HuH-7 (cell line): Measurements from ENCODE around the gene SULT1C4.

Experiments used
- DNase-seq: peaks from one replicate; pipeline ENCODE4 v3.0.0; 2011; ENCODE audit warnings: low spot score

Gene SULT1C4

DNA sequence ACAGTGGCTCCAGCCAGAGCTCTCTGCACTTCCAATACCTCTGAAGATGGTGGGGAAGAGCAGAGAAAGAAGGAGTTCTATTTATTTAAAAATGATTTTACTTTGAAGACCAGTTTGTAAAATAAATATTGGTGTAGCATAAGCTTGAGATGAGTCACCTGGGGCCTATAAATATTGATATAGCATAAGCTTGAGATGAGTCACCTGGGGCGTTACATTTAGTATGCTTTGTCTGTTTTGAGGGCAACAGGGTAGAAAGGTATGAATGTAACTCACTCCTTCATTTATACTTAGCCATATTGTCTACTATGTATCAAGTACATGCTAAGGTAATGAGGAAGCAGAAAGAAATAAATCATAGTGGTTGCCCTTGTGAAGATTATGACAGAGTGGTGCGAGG lies 7.7 kb upstream of the SULT1C4 start:
- no peak for DNase-seq

DNA sequence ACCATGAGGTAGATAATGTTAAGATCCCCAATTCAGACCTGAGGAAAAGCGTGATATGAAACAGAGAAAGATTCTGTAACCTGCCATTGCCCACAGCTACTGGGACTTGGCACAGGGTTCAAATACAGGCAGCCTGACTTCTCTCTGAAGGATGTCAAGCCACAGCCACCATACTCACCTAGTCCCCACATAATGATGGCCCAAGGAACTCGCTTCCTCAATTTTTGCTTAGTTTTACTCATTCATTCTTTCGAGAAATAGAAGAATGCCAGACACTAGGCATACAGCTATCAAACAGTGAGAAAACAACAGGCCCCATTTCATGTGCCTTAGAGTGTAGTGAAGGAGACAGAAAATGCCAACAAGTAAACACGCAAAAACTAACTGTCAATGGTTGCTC lies 980 bp upstream of the SULT1C4 start:
- no peak for DNase-seq

DNA sequence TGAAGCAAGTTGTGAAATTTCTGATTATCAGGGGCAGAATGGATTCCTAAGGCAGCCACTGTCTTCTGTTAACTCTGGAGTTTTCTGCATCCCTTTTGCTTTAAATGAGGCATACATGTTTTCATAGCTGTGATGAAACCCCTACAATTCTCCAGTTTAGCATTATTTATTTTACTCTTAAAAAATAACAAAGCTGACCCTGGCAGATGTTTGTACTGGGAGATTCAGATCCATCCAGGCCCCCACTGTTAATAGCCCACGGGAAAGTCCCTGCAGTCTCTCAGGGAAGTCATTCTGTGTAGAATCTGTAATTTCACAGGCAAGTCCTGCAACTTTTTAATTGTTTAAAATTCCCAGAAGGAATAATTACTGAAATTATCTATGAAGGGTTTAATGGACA lies 353 bp upstream of the SULT1C4 start:
- DNase-seq = no peak

GRCh38 chr2:108378851-108379250 lies 1.1 kb downstream of the SULT1C4 start:
- DNase-seq = no peak

DNA sequence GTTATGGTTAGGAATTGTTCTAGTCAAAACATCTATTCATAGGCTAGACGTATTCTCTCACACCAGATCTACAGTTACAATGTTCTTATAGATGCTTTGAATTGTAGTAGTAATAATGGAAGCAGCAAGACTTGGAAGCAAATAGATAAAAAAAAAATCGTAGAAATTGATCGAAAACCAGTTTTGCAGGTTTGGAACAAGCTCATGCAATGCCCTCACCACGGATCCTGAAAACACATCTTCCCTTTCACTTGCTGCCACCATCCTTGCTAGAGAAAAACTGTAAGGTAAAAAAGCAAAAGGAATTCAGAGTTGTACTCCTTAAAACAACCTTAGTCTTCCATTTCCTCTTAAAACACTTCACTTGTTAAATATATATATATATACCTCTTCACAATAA lies 4.4 kb downstream of the SULT1C4 start:
- DNase-seq = no peak

DNA sequence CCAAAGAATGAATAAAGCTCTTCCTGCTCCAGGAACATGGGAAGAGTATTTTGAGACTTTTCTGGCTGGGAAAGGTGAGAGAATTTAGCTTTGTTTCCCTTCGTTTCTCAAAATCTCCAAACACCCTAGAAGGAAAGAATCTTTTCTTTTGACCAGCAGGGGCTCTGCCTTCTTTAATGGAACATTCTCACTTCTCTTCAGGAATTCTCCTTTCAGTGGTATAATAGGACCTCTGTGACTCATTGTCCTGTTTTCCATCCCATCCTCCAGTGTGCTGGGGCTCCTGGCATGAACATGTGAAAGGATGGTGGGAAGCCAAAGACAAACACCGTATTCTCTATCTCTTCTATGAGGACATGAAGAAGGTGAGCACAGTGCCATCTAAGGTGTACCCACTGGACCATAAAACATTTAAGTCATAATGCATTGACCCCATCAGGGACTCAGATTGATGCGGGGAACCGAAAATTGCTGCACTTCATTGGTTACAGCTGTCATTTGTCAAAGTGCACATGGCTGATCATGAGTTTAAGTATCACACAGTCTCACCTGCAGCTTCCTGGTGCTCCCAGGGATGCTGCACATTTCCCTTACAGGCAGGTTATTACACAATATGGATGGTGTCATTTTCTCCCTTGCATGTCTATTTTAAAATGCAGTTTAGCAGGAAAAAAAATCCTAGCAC lies 5.5 kb downstream of the SULT1C4 start:
- no peak for DNase-seq

- DNase-seq = no peak
Observed at GRCh38 chr2:108384662-108385393, 7.1 kb downstream of the SULT1C4 start.

GRCh38 chr2:108385411-108386071 lies 7.8 kb downstream of the SULT1C4 start:
- peak; percentile 18 for DNase-seq

GRCh38 chr2:108388045-108388444 lies 10.3 kb downstream of the SULT1C4 start:
- DNase-seq = no peak

DNA sequence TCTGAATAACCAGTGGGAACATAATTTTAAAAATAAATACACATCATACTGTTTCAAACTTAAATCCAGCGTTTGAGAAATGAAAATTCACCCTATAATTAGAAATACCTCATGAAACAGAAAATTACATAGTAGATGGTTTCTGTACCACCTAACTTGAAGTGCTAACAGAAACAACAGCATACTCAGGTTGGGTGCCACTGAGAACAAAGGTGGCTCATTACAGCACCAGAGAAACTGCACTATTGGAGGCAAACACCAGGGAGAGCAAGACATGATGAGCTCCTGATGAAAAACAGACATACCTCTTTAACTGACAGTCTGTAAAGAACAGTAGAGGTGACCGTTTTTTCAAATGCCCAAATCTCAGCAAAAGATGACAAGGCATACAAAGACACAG lies 12.6 kb downstream of the SULT1C4 start:
- no peak for DNase-seq

GRCh38 chr2:108392029-108392428 lies 14.3 kb downstream of the SULT1C4 start:
- no peak for DNase-seq

GRCh38 chr2:108393197-108393596 lies 15.4 kb downstream of the SULT1C4 start:
- no peak for DNase-seq

GRCh38 chr2:108395155-108395554 lies 17.4 kb downstream of the SULT1C4 start:
- no peak for DNase-seq

GRCh38 chr2:108396845-108397244 lies 19.1 kb downstream of the SULT1C4 start:
- DNase-seq = no peak

DNA sequence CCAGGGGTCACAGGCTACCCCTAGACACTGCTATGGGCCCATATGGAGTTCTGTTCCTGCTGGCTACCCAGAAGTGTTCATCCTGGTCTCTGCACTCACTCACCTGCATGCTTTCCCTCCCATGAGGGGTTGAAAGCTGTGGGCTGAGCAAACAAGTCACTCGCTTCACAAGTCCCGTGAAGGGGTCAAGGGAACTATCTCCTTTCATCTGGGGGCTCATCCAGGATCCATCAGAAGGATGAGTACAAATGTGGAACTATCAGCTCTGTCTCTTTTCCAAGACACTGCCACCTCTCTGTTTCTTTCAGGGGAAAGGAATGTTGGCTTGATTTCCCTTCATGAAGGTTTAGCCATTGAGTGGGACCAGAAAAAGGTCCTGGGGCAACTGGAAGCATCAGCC lies 21.7 kb downstream of the SULT1C4 start:
- DNase-seq = no peak

- DNase-seq = no peak
Observed at GRCh38 chr2:108401800-108402199, 24.0 kb downstream of the SULT1C4 start.

DNA sequence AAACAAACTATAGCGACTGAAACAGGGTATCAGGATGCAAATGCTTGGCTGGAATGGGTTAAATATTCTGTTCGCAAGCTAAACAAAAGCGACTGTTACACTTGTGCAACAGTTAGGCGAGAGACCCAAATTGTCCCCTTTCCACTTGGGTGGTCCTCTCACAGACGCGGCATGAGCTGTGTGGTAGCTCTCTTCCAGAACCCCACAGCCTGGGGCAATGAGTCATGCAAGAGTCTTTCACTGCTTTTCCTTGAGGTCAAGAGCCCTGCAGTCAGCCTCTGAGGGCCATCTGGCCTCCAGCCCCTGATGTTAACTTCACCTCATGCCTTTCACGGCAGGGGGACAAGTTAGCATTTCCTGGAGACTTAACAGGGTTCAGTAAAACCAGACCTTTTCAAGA lies 25.7 kb downstream of the SULT1C4 start:
- no peak for DNase-seq

GRCh38 chr2:108404784-108405397 lies 27.1 kb downstream of the SULT1C4 start:
- DNase-seq = no peak

- no peak for DNase-seq
Observed at GRCh38 chr2:108407864-108408729, 30.3 kb downstream of the SULT1C4 start.

GRCh38 chr2:108409768-108410167 lies 32.0 kb downstream of the SULT1C4 start:
- DNase-seq = no peak

DNA sequence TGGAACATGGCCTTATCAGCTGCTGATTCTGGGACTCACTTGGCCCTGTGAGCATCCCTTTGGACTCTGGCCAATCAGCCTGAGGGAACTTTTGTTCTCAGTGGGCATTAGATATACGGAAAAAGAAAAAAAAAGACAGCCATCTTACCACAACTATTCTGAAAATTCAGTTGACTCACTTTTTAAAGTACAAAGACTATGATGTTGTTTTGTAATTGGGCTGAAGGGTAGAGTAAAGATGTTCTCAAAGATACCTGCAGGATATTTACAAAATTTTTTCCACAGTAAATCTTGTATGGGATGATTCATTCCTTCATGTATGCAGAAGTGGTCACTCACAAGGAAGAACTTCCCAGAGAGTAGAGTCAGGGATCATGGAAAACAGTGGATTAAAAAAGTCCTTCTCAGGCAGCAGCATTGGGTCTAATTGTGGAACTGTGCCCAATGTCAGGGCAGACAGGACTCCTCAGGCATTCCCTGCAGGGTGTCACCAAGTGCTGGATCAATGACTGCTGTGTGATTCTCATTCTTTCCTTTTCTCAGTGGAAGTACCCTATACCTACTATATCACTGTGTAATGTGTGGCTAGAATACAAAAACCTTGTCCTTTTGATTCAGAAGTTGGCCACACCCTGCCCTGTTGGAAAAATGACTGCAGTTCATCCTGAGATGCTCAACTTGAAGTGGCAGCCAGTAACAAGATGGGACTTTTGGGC lies 35.4 kb downstream of the SULT1C4 start:
- no peak for DNase-seq
